NCI-H510A (cell line): ENCODE results near the gene FECH.
"Not testable (repeated sequence)": the region's sequence is repeated elsewhere in the genome, so short reads cannot be mapped to it uniquely, and the experiment has no call there.

Experiments used
- DNase-seq: peaks from one replicate; lab custom pipeline; 2025; lab: John Stamatoyannopoulos, UW

The FECH gene

DNA sequence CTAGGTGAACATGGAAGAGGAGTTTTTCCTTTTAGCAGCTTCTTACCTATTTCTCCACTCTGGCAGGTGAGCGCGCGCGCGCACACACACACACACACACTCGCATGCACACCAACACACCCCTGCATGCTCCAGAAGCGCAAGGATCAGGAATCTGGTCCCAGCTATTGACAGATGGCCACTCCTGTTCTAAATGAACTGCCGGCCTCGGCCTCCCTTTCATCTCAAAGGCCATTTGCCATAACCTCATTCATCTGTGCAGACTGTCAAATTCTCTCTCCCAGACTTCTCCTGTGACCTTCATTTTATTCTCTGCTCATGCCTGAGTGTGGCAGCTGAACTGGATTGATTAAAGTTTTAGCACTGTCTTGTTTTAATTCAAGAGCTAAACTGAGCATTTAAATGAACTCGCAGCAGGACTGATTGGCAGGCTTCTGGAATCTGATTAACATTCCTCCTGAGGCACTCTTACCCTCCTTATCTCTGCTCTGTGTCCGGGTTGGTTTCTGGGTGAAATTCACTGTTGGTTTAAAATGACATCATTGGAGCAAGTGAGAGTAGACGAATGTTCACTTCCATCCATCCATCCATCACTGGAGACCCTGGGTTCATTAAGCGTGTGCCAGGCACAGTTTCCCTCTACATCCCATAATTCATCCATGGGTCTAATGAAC lies 58.8 kb downstream of the FECH start:
- no peak for DNase-seq

DNA sequence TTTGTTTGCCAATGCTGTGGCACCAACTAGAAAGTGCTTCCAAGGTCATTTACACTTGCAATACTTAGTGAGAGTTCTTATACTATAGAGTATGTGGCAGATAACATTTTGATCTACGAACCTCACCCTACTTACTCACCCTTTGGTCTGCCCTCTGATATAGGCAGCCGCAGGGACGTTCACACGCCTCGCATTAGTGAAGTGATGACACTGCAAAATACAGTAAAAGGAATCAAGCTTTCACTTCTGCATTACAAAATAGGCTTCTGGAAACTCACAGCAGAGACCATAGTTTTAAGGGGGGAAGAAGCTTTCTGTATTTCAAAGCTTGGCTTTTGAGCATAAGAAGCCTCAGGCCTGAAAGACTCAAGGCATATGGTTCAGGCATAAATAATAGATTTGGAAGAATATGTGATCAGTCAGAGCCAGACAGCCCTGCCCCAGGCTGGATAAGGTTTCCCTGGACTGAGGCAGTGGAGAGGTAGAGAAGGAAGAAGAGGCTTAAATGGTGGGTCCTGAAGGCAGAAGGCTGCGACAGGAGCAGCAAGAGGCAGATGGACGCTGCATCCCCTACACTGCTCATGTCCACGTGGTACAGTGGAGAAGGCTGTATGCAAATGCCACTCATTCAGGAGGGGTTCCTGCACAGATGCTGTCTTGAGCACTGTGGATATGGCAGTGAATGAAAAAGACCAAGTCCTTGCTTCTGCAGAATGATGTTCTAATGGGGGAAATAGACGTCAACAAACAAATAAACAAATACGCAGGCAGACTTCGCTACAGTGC lies 63.1 kb downstream of the FECH start:
- DNase-seq, result no peak

DNA sequence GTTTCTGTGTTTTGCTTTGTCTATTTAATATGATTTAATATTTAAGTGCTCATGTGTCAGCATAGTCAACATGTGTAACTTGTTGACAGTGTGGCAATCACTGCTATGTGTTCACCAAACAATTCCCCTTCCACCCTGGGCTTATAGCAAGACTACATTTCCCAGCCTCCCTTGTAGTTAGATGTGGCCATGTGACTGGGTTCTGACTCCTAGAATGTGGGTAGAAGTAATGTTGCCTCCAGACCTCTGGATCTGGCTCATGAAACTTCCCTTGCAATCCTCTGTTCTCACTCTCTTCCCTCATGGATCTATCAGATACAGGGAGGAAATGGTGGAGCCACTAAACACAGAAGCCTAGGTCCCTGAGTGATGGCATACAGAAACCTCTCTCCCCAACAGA lies 64.2 kb downstream of the FECH start:
- DNase-seq, result not testable (repeated sequence)

- no peak for DNase-seq
These were observed 66.7 kb downstream of the FECH start for GRCh38 chr18:57519668-57520424.

- DNase-seq, result no peak
These were observed 68.0 kb downstream of the FECH start for GRCh38 chr18:57518533-57518932.

GRCh38 chr18:57516056-57516455 lies 70.4 kb downstream of the FECH start:
- DNase-seq, result no peak

DNA sequence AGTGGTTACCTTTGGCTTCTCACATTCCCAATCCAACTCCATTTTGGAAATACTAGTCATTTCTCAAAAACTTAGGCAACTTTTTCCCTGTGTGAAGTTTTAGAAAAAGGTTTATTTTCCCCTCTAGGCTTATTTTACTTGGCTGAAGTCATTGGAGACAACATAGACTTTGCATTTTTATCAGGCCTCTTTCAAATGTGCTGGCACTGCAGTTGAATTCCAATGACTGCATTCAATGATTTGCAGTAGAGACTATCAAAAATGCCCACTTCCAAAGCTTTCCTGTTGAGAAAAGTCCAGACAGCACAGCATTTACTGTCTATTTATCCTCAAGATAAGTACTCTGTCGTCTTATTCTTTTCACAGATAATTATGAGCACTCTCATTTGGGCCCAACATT lies 81.3 kb downstream of the FECH start:
- DNase-seq, result no peak

DNA sequence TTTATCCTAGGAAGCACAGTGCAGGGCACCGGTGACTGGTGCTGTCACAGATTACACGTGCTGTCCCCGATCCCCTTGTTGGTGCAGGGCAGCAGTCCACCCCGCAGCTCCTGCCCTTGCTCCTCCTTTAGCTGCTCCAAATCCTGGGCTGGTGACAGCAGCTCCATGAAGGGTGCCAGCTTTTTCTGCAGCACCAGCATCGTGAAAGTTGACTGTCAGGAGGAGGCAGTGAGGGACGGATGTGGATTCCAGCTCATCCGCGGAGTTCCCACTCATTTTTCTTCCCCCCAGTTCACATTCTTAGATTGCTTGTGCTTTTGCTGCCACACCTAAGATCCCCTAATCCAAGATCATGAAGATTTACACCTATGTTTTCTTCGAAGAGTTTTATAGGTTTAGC lies 83.9 kb downstream of the FECH start:
- DNase-seq, result no peak

GRCh38 chr18:57498682-57499256 lies 87.7 kb downstream of the FECH start:
- DNase-seq, result no peak
